Left renal cortex interstitium (tissue), 4 donors: ENCODE results near the gene MAMDC4. TPM values are rescaled to one million over a fixed set of nuclear protein-coding genes. Genes with fewer than 3 reads are reported as not detected.
"Not testable (repeated sequence)": the region's sequence is repeated elsewhere in the genome, so short reads cannot be mapped to it uniquely, and the experiment has no call there.

Experiments
- DNase-seq, 4 donors: peaks; one replicate each; pipeline ENCODE4 v3.0.0-alpha.2; 2013; ENCODE audit warnings: low read depth in 4 of 4, low spot score in 2 of 4, missing footprints in 1 of 4
- polyA plus RNA-seq, 4 donors: library from polyadenylated mRNA; unstranded; fragments of 120-200 nt; gene quantifications; one replicate each; pipeline ENCODE4 v1.2.1, GENCODE V29; 2013; ENCODE audit not compliant: insufficient read length in 4 of 4

Gene MAMDC4
- polyA plus RNA-seq, 4 donors: 3.5 to 13.4 (median 8.9) TPM

DNA sequence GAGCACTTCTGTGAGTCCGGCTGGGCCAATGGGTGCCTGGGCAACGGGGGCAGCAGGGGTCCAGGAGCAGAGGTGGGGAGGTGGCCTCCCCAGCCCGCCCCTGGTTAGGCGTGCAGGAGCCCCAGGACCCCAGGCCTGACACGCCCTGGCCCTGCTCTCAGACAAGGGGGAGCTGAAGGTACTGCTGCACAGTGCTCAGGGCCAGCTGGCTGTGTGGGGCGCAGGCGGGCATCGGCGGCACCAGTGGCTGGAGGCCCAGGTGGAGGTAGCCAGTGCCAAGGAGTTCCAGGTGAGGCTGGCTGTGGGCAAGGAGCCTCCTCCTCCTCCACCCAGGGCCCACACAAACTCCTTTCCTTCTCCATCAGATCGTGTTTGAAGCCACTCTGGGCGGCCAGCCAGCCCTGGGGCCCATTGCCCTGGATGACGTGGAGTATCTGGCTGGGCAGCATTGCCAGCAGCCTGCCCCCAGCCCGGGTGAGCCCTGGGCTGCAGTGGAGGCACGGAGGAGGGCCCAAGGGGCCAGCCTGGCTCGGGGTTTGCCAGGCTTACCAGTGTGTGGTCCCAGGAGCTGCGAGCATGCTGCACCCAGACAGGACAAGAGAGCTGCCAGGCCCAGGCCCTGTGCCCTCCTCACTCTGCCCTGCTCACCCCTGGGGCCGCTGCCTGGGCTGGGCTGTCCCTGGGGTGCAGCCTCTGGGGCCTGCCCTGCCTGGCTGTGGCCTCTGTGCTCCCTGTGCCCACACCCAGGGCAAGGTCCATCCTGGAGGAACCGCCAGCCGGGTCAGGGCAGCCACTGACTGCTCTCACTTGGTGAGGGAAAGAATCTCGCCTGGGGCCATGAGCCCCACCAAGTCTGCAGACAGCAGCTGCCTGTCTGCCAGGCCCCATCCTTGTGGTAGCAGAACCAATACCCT, 7.0 kb downstream of the MAMDC4 start:
- DNase-seq: no peak

DNA sequence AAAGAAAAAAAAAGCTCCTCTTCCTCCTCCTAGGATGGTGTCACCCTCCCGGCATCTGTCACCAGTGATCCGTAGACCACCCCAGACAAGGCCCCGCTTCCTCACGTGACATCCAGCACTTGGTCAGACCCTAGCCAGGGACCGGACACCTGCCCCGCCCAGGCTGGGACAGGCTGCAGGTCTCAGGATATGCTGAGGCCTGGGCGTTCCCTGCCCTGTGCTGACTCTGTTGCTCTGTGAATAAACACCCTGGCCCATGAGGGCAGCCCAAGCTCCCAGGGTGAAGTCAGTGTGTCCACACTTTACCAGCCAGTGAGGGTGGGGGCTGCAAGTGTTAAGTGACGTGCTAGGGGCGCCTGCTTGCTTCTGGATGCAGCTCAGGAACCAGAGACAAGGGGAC, 8.4 kb downstream of the MAMDC4 start:
- no peak for DNase-seq

DNA sequence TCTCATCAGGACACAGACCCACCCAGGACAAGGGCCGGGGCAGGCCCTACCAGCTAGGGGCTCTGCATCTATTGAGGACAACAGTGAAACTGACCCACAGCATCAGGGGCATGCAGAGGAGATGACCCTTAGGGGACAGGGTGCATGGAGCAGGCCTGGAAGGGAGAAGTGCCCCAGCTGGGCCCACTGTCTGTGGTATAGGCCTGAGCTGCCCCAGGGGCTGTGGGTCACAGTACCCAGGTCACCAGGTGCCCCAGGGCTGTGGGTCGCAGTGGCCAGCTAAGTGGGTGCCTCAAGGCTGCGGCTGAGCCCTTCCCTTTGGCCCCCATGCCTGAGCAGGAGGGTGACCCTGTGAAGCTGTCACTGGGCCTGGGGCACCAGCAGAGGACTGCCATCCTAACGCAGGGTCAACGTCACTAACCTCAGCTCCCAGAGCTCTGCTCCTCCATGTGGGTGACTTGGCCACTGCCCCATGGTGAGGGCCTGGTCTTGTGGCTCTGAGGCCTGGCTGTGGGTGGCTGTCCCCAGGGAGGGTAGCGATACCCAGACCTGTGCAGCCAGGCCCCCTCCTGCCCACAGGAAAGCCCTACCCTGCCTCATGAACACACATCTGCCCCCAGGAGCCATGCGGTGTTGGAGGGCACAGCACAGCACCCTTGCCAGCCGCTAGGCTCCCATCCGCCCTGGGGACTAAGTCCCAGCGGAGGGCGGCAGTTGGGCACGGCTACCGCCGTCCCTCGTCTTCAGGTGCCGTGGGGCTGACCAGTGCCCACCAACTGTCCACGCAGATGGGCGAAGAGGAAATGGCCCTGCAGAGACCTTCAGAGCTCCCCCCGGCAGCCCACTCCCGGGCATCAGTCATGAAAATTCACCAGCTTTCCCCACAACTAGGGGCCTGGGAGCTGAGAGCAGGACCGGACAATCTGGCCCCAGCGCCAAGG, 9.1 kb downstream of the MAMDC4 start:
- DNase-seq: no peak

DNA sequence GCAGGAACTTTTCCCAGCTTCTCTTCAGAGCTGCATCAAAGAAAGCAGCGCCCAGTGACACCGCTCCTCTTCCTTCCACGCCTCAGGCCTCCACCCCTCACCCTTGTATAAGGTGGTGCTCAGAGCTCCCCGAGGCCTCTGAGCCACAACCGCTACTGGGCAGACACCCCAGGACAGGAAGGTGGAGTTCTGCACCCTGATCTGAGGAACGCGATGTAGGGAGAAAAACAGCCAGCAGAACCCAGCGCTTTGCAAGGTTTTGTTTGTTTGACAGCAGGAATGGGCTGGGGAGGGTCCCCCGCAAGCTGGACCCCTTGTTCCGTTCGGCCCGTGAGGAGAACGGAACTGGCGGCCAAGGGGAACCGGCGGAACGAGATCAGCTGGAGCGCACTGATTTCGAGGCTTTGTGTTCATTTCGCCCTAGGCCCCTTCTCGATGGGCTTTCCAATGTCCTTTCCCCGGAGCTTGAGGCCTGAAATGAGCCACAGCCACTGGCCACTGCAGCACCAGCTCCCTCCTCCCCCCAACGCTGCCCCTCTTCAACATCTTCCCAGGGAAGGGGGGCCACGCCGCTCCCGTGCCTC, 9.8 kb downstream of the MAMDC4 start:
- DNase-seq: no peak

DNA sequence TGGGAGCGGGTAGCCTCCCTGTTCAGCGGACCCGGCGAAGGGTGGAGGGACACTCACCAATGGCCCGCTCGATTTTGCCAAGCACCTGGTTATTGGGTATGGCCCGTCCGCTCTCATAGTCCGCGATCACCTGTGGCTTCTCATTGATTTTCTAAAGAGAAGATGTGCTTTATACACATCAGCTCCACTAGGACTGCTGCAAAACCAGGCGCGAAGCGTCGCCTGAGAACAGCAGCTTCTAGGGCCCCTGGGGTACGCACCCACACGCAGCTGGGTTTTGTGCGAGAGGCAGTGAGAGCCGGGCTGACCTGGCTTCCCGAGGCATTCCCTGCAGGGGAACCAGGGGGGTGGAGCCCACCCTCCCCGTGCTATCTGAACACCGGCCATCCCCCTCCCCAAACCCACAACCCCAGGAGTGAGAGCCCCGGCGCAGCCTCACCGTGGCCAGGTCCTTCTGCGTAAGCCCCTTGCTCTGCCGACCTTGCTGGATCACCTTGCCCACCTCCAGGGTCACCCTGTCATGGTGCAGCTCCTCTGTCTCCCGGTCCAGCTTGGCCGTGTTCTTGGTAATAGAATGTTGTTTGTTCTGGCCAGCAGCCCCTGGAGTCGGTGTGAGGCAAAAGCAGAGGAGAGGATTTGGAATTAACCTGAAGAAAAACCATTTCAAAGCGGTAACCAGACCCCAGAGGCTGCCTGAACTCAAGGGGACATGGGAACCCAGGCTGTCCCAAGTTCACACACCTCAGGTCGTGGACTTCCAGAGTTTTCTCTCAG, 10.9 kb downstream of the MAMDC4 start:
- no peak for DNase-seq

DNA sequence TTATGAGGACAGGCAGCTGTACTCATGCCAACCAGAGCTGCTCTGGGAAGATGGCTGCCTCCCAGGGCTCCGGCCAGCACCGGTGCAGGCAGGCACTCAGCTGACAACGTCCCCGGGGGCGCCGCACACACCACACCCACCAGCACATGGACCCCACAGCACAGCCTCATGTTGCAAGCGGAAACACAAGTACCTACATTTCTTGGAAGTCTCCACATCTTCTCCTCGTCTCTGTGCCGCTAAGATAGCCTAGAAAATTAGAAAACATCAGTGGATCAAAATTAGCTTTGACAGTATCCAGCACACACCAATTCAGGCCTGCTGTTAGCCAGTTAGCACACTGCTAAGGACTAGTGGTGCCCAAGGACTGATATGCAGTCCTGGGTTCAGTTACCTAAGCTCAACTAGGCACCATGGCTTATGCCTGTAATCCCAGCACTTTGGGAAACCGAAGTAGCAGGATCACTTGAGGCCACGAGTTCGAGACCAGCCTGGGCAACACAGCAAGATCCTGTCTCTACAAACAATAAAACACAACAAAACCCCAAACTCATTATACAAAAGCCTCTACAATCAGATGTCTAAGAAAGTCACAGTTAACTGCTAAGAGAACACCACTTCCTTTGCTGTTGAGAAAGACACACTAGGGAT, 11.6 kb downstream of the MAMDC4 start:
- DNase-seq: no peak

DNA sequence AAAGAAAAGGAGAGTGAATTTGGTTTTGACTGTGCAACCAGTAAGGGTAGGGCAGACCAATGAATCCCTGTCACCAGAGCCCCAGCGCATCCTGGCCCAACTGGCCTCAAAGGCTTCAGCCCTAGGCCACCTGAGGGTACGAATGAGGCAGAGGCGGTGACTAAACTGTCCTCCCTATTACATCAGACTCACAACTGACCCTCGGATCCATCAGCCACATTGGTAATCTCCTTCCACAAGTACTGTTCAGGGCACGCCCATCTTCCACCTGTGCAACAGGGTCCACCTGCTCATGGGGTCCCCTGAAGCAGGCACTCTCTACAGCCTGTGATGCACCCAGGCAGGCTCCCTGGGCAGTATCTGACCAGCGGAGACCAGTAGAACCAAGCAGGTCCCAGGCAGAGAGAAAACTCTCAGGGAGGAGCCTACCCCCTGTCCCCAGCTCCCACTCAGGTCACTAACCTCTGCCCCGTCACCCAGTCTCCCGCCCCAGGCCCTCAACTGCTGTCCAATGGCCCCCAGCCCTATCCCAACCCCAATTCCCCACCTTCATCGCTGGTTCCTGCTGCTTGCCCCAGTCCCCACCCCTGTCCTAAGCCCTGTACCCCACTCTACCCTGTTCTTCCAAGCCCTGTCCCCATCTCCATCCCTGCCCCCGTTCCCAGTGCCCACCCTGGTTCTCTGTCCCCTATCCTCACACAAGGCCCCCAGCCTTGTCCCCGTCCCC, 13.1 kb downstream of the MAMDC4 start:
- DNase-seq: no peak

DNA sequence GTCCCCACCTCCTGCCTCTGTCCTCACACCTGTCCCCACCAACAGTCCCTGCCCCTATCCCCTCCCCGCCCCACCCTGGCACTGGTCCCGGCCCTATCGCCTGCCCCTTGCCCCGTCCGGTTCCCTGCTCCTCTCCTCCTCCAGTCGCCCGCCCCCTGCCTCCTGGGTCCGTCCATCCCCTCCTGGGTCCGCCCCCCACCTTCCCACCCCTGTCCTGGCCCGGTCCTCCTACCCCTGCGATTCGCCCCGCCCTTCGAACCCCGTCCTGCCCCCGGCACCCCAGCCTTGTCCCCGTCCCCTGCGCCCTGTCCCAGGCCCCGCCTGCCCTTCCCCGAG, 13.6 kb downstream of the MAMDC4 start:
- DNase-seq: no peak

DNA sequence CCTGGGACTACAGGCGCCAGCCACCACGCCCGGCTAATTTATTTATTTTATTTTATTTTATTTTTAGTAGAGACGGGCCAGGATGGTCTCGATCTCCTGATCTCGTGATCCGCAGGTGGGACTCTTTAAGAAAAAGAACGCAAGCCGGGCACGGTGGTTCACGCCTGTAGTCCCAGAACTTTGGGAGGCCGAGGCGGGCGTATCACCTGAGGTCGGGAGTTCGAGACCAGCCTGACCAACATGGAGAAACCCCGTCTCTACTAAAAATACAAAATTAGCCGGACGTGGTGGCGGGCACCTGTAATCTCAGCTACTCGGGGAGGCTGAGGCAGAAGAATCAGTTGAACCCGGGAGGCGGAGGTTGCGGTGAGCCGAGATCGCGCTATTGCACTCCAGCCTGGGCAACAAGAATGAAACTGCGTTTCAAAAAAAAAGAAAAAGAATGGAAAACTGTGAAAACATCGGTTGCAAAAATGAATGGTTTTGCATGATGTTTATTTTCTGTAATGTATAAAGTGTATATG, 14.8 kb downstream of the MAMDC4 start:
- not testable (repeated sequence) for DNase-seq

DNA sequence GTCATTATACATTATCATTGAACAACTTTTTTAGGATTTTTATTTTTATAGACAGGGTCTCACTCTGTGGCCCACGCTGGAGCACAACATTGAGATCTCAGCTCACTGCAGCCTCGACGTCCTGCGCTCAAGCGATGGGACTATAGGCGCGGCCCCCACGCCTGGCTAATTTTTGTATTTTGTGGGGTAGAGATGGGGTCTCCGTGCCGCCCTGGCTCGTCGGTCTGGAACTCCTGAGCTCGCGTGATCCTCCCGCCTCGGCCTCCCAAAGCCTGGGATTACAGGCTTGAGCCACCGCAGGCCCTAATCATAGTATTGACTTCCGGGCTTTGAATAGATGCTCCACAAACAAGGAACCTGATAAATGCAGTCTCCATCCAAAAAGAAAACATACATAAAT, 15.3 kb downstream of the MAMDC4 start:
- DNase-seq: no peak

DNA sequence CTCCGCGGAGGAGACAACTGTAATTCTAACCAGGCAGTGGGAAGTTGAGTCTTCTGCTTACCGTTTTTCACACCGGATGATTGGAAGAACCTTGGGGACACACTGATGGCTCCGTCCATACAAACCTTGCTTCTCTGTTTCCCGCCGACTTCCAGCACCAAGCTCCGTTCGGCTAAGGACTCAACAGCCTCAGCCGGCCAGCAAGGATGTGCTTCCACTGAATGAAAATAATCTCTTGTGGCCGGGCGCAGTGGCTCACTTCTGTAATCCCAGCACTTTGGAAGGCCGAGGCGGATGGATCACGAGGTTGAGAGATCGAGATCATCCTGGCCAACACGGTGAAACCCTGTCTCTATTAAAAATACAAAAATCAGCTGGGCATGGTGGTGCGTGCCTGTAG, 15.8 kb downstream of the MAMDC4 start:
- DNase-seq: no peak

DNA sequence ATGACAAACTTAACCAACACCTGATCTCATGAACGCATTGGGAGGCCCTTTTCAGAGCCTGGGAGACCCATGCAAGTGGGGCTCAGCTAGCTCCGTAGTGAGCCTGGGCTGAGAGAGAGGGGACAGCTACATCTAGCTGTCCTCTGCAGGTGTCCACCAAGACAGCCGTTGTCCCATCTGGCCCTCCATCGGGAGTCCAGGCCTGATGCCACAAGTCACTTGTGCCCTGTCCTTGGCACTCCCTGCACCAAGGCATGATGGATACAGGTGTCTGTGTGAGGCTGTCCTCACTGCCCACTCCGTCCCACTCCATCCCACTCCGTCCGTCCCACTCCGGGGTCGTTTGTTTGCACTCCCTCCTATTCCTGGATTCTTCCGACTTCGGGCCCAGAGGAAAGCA, 16.5 kb downstream of the MAMDC4 start:
- DNase-seq: no peak

DNA sequence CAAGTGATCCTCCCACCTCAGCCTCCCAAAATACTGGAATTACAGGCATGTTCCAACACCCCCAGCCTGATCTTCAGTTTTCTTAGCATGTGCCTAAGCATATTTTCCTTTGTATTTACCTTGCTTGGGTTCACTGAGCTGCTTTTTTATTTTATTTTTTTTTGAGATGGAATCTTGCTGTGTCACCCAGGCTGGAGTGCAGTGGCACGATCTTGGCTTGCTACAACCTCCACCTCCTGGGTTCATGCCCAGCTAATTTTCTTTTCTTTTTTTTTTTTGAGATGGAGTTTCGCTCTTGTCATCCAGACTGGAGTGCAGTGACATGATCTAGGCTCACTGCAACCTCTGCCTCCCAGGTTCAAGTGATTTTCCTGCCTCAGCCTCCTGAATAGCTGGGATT, 17.5 kb downstream of the MAMDC4 start:
- DNase-seq: not testable (repeated sequence)

DNA sequence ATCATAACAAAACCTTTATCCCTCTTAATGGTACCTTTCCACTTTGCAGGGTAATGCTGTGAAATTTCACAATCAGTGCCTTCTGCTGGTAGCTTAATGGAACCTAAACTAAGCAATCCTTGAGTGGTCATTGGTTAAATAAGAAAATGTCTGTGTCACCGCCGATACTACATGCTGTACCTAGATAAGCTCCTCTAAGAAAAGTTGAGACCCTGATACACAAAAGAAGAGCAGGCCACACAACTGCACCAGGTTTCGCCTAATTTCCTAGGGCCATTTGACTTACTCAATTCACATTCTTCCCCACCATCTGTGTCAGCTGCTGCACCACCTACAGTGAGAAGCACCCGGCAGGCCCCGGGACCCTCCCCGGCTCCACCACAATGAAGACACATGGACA, 23.0 kb downstream of the MAMDC4 start:
- DNase-seq: no peak

DNA sequence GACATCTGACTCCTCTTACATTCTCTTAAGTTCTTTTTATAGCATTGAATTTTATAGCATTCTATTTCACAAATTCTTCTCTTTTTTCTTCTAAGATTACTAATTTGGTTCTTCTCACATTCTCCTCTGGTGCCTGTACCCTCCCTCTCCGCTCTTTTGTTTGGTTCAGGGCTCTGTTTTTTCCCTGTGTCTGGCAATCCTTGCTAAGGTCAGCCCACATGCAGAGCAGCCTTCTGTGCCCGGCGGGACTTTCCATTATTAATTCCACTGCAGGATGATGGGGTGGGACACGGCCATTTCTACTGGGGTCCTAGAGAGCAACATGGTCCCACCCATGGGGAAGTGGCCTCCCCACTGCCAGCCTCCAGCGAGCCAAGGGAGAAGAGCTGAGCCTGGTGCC, 24.3 kb downstream of the MAMDC4 start:
- DNase-seq: no peak

DNA sequence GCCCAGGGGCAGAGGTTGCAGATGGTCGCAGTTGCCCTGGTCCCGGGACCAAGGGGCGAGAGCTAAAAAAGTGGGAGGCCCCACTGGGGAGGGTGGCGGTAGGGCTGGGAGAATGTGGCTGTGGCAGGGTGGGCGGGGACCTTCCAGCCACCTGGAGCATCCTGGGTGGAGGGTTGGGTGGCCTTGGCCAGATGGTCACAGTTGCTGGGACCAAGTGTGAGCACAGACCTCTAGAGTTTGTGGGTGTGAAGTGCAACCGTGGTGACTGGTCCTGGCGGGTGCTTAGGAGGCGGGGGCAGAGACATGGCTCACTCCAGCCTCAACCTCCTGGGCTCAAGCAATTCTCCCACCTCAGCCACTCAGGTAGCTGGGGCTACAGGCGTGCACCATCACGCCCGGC, 28.5 kb downstream of the MAMDC4 start:
- no peak for DNase-seq

DNA sequence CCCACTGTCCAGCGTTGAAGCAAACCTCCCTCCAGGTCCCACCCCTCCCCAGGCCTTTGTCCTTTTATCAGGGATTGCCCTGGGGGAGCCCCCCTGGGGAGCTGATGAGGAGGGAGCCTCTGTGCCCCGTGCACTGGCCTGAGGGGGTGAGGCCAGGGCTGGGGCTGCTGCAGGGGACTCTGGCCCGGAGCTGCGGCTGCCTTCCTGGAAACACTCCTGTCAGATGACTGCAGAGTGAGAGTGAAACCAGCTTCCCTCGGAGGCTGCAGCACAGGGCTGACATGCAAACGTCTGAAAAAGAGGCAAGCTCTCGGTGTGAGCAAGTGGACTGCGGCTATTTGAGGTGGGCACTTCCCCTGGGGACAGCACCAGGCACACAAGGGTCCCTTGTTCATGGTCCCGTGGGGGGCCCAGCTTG, 29.6 kb downstream of the MAMDC4 start:
- DNase-seq: no peak

DNA sequence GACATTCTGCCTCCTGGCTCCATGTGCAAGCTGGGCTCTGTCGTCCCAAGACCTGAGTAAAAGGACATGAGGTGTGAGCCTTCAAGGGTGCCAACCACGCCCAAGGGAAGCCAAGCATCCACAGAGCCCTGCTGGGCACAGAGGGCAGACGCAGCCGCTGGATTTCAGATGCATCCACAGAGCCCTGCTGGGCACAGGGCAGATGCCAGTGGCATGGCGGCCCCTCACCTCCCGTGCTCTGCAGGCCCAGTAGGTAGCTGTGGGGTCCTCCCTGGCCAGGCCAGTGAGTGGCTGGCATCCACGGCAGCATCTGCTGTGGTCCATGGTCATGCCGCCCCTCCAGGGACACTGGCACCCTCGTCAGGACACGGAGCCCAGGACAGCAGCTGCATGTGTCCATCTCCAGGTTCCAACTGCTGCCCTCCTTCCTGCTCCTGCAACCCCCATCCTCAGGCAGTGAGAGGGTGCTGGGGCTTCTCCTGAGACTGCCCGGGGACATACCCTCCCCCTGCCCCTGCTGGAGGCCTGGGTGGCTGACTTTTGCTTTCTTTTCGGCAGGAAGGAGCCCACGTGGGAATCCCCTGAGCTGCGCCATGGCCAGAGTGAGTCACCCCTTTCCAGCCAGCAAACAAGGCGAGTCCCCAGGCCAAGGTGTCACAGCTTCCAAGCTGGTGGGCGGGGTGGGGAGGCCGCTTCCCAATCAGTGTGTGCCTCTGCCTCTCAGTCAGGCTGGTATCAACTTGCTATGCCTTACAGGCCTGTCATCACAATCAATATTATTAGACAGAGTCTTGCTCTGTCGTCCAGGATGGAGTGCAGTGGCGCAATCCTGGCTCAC, 30.2 kb downstream of the MAMDC4 start:
- DNase-seq: no peak
